Trophoblast cell (in vitro differentiated cells and primary cell): Measurements from ENCODE around the gene ITGBL1.
A peak's percentile ranks its signal among the peaks of the same experiment; 100 is the strongest.

Experiments
- DNase-seq, 2 donors: peaks; one replicate each; pipeline ENCODE4 v3.0.0-alpha.2; 2016
- H2AFZ ChIP-seq: 2 replicates; pipeline ENCODE4 v1.6.1; 2013; ENCODE audit warnings: low read length, moderate library complexity, mild to moderate bottlenecking; ENCODE audit not compliant: insufficient read depth, poor library complexity
- H2AK5ac ChIP-seq: 2 replicates; pipeline ENCODE4 v1.6.1; 2013; ENCODE audit warnings: mild to moderate bottlenecking, low read length
- H2BK120ac ChIP-seq: 2 replicates; pipeline ENCODE4 v1.6.1; 2013; ENCODE audit warnings: low read length, mild to moderate bottlenecking, moderate library complexity; ENCODE audit not compliant: insufficient read depth, poor library complexity
- H2BK12ac ChIP-seq: 2 replicates; pipeline ENCODE4 v1.6.1; 2013; ENCODE audit warnings: mild to moderate bottlenecking, low read length, moderate library complexity
- H2BK5ac ChIP-seq: 2 replicates; pipeline ENCODE4 v1.6.1; 2013; ENCODE audit warnings: low read length, low read depth, moderate library complexity, mild to moderate bottlenecking; ENCODE audit not compliant: poor library complexity
- H3K14ac ChIP-seq: 2 replicates; pipeline ENCODE4 v1.6.1; 2013; ENCODE audit warnings: mild to moderate bottlenecking, low read length
- H3K18ac ChIP-seq: 2 replicates; pipeline ENCODE4 v1.6.1; 2013; ENCODE audit warnings: mild to moderate bottlenecking, low read length
- H3K23ac ChIP-seq: 2 replicates; pipeline ENCODE4 v1.6.1; 2013; ENCODE audit warnings: low read length
- H3K27ac ChIP-seq: 2 replicates; pipeline ENCODE4 v1.5.1; 2013; ENCODE audit warnings: low read depth, mild to moderate bottlenecking, inconsistent platforms, low read length, moderate library complexity
- H3K27me3 ChIP-seq: 2 replicates; pipeline ENCODE4 v1.6.1; 2013; ENCODE audit warnings: inconsistent platforms, mild to moderate bottlenecking, low read length, moderate library complexity; ENCODE audit not compliant: insufficient read depth
- H3K36me3 ChIP-seq, 2 experiments: 1 replicate in 1 of 2; 2 replicates in 1 of 2; pipeline ENCODE4 v1.6.1; 2013; ENCODE audit warnings: low read length in 2 of 2, mild to moderate bottlenecking in 2 of 2, moderate library complexity in 1 of 2; ENCODE audit not compliant: insufficient read depth in 2 of 2, control insufficient read depth in 1 of 2
- H3K4ac ChIP-seq: 2 replicates; pipeline ENCODE4 v1.6.1; 2013; ENCODE audit warnings: low read depth, mild to moderate bottlenecking, low read length, moderate library complexity
- H3K4me1 ChIP-seq, 2 experiments: 1 replicate in 1 of 2; 2 replicates in 1 of 2; pipeline ENCODE4 v1.6.1; 2013; ENCODE audit warnings: low read length in 2 of 2, mild to moderate bottlenecking in 2 of 2, moderate library complexity in 1 of 2; ENCODE audit not compliant: insufficient read depth in 2 of 2, control insufficient read depth in 1 of 2
- H3K4me2 ChIP-seq: 2 replicates; pipeline ENCODE4 v1.6.1; 2013; ENCODE audit warnings: inconsistent platforms, mild to moderate bottlenecking, low read length, moderate library complexity
- H3K4me3 ChIP-seq: 2 replicates; pipeline ENCODE4 v1.5.1; 2013; ENCODE audit warnings: mild to moderate bottlenecking, low read depth, low read length, inconsistent platforms
- H3K79me1 ChIP-seq: one replicate; pipeline ENCODE4 v1.6.1; 2013; ENCODE audit warnings: low read length
- H3K79me2 ChIP-seq: 2 replicates; pipeline ENCODE4 v1.6.1; 2013; ENCODE audit warnings: low read length, mild to moderate bottlenecking; ENCODE audit not compliant: control insufficient read depth, insufficient read depth, poor library complexity
- H3K9ac ChIP-seq: 2 replicates; pipeline ENCODE4 v1.6.1; 2013; ENCODE audit warnings: mild to moderate bottlenecking, low read length
- H3K9me3 ChIP-seq: 2 replicates; pipeline ENCODE4 v1.6.1; 2013; ENCODE audit warnings: low read depth, mild to moderate bottlenecking, control low read depth, inconsistent platforms, low read length; ENCODE audit not compliant: insufficient read depth
- H4K12ac ChIP-seq: 2 replicates; pipeline ENCODE4 v1.6.1; 2013; ENCODE audit warnings: low read depth, mild to moderate bottlenecking, low read length, moderate library complexity
- H4K8ac ChIP-seq: 2 replicates; pipeline ENCODE4 v1.6.1; 2013; ENCODE audit warnings: low read depth, mild to moderate bottlenecking, low read length, moderate library complexity
- H4K91ac ChIP-seq: one replicate; pipeline ENCODE4 v1.6.1; 2013; ENCODE audit warnings: low read depth, mild to moderate bottlenecking, low read length, moderate library complexity
- WGBS: extraction: QIAGEN DNeasy Blood & Tissue Kit; methylation state at CpG from one replicate; pipeline ENCODE4 v1.1.7; 2013; ENCODE audit warnings: missing lambda C conversion rate; ENCODE audit not compliant: insufficient read length, insufficient coverage; ENCODE audit errors: extremely low coverage; 5-methylcytosine and 5-hydroxymethylcytosine counted together

ITGBL1 gene

GRCh38 chr13:101706651-101707050 is 254.2 kb downstream of the ITGBL1 start:
- no peak overlapping the region for H2AFZ ChIP-seq
- H3K4me3 ChIP-seq = no peak overlapping the region
- no peak overlapping the region for H3K4me2 ChIP-seq
- H3K23ac ChIP-seq = no peak overlapping the region
- H3K18ac ChIP-seq = no peak overlapping the region
- H3K79me2 ChIP-seq = no peaks in the 10 kb centered on the region
- H3K27ac ChIP-seq = no peak overlapping the region
- no peak overlapping the region for H3K9ac ChIP-seq
- no peak overlapping the region for H4K91ac ChIP-seq
- H3K9me3 ChIP-seq = no peaks in the 10 kb centered on the region
- no peak overlapping the region for H2BK12ac ChIP-seq
- no peak overlapping the region for H4K8ac ChIP-seq
- H2AK5ac ChIP-seq = no peak overlapping the region
- H2BK5ac ChIP-seq = no peak overlapping the region
- no peak overlapping the region for H3K4ac ChIP-seq
- no peaks in the 10 kb centered on the region for H3K36me3 ChIP-seq
- no peaks in the 10 kb centered on the region for H3K27me3 ChIP-seq
- no peak overlapping the region for H3K14ac ChIP-seq
- no peak overlapping the region for H2BK120ac ChIP-seq
- no peaks in the 10 kb centered on the region for H3K4me1 ChIP-seq
- peak in 1 of 2 donors; percentile 7 for DNase-seq
- no peak overlapping the region for H4K12ac ChIP-seq
- no CpG with 5 or more reads among the region's 6 CpGs for WGBS
- H3K79me1 ChIP-seq = no peaks in the 10 kb centered on the region

GRCh38 chr13:101707659-101708058 is 255.2 kb downstream of the ITGBL1 start:
- Histone ChIP-seq H3K9ac (no peak overlapping the region), H4K12ac (no peak overlapping the region), H4K91ac (no peak overlapping the region), H2BK12ac (no peak overlapping the region), H3K4ac (no peak overlapping the region), H3K79me1 (no peaks in the 10 kb centered on the region), H3K14ac (no peak overlapping the region), H3K4me2 (no peak overlapping the region), H3K36me3 (no peaks in the 10 kb centered on the region), H3K79me2 (no peaks in the 10 kb centered on the region), H4K8ac (no peak overlapping the region), H3K23ac (no peak overlapping the region), H2AK5ac (no peak overlapping the region), H3K4me1 (no peaks in the 10 kb centered on the region), H3K9me3 (no peaks in the 10 kb centered on the region), H3K27ac (no peak overlapping the region), H3K4me3 (no peak overlapping the region), H2AFZ (no peak overlapping the region), H2BK120ac (no peak overlapping the region), H3K27me3 (no peaks in the 10 kb centered on the region), H2BK5ac (no peak overlapping the region), H3K18ac (no peak overlapping the region)
- DNase-seq = no peak
- no CpG with 5 or more reads among the region's 2 CpGs for WGBS

- H2BK120ac ChIP-seq = no peak overlapping the region
- H3K23ac ChIP-seq = no peak overlapping the region
- H3K27me3 ChIP-seq = no peaks in the 10 kb centered on the region
- no peak overlapping the region for H2BK5ac ChIP-seq
- H3K9ac ChIP-seq = no peak overlapping the region
- H4K8ac ChIP-seq = no peak overlapping the region
- no peak overlapping the region for H3K27ac ChIP-seq
- no peak for DNase-seq
- no peaks in the 10 kb centered on the region for H3K79me1 ChIP-seq
- H3K4me1 ChIP-seq = no peaks in the 10 kb centered on the region
- no peaks in the 10 kb centered on the region for H3K9me3 ChIP-seq
- H3K36me3 ChIP-seq = no peaks in the 10 kb centered on the region
- H4K12ac ChIP-seq = no peak overlapping the region
- H4K91ac ChIP-seq = no peak overlapping the region
- no peak overlapping the region for H3K4me2 ChIP-seq
- H3K4ac ChIP-seq = no peak overlapping the region
- no peak overlapping the region for H3K14ac ChIP-seq
- H3K18ac ChIP-seq = no peak overlapping the region
- H3K4me3 ChIP-seq = no peak overlapping the region
- WGBS = no CpG with 5 or more reads among the region's 1 CpG
- H2AFZ ChIP-seq = no peak overlapping the region
- H3K79me2 ChIP-seq = no peaks in the 10 kb centered on the region
- no peak overlapping the region for H2AK5ac ChIP-seq
- H2BK12ac ChIP-seq = no peak overlapping the region
These were observed 255.6 kb downstream of the ITGBL1 start for GRCh38 chr13:101708115-101708514.

GRCh38 chr13:101709952-101710351 is 257.5 kb downstream of the ITGBL1 start:
- no peak overlapping the region for H4K8ac ChIP-seq
- no peak overlapping the region for H3K14ac ChIP-seq
- no peaks in the 10 kb centered on the region for H3K27me3 ChIP-seq
- H3K9ac ChIP-seq = no peak overlapping the region
- no peak overlapping the region for H3K4ac ChIP-seq
- H3K27ac ChIP-seq = no peak overlapping the region
- no peak for DNase-seq
- H3K79me2 ChIP-seq = no peaks in the 10 kb centered on the region
- H3K18ac ChIP-seq = no peak overlapping the region
- no peak overlapping the region for H2AK5ac ChIP-seq
- no peak overlapping the region for H3K4me3 ChIP-seq
- H3K9me3 ChIP-seq = no peaks in the 10 kb centered on the region
- H3K23ac ChIP-seq = no peak overlapping the region
- H4K91ac ChIP-seq = no peak overlapping the region
- H2BK12ac ChIP-seq = no peak overlapping the region
- H3K36me3 ChIP-seq = no peaks in the 10 kb centered on the region
- H3K79me1 ChIP-seq = no peaks in the 10 kb centered on the region
- WGBS = no CpG with 5 or more reads among the region's 6 CpGs
- no peak overlapping the region for H2BK5ac ChIP-seq
- H2AFZ ChIP-seq = no peak overlapping the region
- no peak overlapping the region for H3K4me2 ChIP-seq
- no peaks in the 10 kb centered on the region for H3K4me1 ChIP-seq
- H2BK120ac ChIP-seq = no peak overlapping the region
- no peak overlapping the region for H4K12ac ChIP-seq
